HG02798 (cell line): ENCODE data around the gene NKG7.
A peak's percentile ranks its signal among the peaks of the same experiment; 100 is the strongest.

Experiments used
- ATAC-seq: cut with Tn5 transposase; IDR thresholded peaks from one replicate; pipeline ENCODE4 v1.9.1; 2021; ENCODE audit warnings: mild to moderate bottlenecking; ENCODE audit not compliant: unreplicated experiment, poor library complexity

The NKG7 gene

DNA sequence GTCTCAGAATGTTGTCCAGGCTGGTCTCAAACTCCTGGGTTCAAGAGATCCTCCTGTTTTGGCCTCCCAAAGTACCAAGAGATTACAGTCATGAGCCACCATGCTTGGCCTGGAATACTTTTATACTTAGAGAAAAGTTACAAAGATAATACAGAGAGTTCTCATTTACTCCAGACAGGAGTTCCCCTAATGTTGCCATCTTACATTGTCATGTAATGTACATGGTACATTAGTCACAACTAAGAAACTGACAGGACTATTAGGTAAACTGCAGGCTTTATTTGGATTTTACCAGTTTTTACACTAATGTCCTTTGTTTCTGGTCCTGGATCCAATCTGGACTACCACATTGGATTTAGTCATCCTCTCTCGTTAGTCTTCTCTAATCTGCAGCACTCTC lies 20.2 kb upstream of the NKG7 start:
- ATAC-seq: no peak

DNA sequence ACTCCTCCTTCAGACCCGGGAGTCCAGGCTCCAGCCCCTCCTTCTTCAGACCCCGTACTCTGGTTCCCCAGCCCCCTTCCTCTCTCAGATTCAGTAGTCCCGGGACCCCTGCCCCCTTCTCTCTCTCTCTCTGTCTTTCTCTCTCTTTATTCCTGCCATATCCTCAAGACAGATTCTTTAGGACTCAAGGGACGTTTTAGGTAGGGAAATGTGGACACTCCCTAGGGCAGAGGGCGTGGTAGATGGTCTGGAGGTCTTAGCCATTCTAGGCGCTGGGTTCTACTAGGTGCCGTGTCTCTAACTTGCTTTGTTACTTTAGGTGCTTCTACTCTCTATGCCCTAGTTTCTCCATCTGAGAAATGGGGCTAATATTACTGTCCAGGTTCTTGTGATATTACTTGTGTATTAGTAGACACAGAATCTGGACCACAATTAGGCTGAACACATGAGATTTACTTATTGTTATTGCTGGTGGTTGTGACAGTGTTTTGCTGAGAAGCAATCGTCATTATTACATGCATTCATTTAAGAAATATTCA lies 18.7 kb upstream of the NKG7 start:
- ATAC-seq: no peak

- ATAC-seq: no peak
These were observed 16.7 kb upstream of the NKG7 start for GRCh38 chr19:51389143-51389542.

DNA sequence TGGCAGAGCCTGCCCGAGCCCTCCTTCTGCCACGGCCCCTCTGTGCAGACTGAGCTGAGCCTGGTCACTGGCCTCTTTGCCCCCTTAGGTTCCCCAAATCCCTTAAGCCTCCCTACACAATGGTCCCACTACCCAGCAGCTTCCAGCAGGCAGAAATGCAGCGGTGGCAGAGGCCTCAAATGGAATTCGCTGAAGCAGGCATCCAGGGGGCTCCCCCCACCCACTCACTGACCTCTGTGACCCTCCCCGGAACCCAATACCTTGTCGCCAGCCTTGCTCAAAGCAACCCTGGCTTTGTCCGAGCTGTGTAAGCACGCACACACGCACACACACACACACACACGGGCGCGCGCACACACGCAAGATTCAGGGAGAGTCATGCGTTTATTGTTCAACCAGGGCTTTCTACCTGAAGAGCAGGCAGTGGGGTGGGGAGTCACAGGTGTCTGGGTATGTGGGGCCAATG lies 15.5 kb upstream of the NKG7 start, which contains the start of gene LIM2:
Gene LIM2 (minus strand): TSS at position 51 of the 466 bp plus-strand sequence. CDS start 531 bp downstream, outside the sequence.
- ATAC-seq: no peak

DNA sequence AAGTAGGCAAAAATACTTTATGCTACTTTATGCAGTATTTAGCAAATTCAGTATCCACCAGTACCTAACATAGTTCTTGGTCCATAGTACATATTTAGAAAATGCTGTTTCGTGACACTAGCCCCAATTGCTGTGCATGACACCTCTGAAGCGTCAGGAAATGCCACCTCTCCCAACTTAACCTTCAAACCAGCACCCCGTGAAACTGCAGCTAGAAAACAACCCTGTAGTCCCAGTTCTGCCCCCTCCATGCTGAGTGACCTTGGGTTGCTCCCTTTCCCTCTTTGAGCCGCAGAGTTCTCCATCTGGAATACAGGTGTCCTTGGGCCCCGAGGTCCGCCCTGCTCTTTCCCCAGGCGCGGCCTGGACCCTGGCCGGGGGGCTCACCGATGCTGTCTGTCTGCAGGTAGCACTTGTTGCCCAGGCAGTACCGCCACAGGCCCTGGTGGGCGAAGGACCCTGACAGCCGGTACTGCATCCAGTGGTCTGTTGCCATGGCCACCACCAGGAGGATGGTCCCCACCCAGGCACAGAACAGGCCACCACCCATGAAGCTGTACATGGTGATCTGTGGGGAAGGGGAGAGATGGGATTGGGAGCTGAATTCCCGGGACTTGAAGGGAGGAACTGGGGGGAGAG lies 14.5 kb upstream of the NKG7 start:
- no peak for ATAC-seq

- no peak for ATAC-seq
These were observed 9.6 kb upstream of the NKG7 start for GRCh38 chr19:51382004-51382403.

GRCh38 chr19:51380379-51380778 lies 7.9 kb upstream of the NKG7 start:
- ATAC-seq: no peak

DNA sequence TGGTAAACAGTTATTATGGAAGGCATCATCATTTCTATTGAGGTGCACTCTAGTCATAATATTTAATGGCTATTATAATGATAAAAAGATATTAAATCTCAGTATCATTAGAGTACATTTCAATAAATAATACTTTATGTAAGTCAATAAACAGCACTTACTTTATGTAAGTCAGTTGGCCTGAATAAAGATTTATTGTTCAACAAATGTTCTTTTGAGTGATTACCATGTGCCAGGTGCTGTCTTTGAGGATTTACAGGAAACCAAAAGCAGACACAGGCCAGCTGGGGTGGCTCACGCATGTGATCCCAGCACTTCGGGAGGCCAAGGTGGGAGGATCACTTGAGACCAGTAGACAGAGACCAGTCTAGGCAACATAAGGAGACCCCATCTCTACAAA lies 5.0 kb upstream of the NKG7 start:
- ATAC-seq: no peak

DNA sequence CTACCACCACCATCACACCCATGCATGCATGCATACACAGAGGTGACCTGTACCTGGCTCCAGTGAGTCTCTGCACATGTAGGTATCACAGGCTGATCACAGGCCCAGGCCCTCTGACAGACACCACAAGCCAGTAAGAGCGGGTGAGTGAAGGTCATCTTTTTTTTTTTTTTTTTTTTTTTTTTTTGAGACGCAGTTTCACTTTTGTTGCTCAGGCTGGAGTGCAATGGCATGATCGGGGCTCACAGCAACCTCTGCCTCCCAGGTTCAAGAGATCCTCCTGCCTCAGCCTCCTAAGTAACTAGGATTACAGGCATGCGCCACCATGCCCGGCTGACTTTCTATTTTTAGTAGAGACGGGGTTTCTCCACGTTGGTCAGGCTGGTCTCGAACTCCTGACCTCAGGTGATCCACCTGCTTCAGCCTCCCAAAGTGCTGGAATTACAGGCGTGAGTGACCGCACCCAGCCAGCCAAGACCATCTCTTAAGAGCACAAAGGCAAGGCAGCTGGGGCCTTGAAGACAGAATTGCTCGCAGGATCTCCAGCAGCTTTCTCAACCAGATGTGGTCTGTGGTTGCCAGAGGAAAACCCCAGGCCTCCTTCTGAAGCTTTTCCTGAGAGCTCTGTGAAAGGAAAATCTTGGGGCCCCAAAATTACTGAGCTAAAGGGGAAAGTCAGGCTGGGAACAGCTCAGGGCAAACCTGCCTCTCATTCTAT lies 3.2 kb upstream of the NKG7 start:
- ATAC-seq: no peak

DNA sequence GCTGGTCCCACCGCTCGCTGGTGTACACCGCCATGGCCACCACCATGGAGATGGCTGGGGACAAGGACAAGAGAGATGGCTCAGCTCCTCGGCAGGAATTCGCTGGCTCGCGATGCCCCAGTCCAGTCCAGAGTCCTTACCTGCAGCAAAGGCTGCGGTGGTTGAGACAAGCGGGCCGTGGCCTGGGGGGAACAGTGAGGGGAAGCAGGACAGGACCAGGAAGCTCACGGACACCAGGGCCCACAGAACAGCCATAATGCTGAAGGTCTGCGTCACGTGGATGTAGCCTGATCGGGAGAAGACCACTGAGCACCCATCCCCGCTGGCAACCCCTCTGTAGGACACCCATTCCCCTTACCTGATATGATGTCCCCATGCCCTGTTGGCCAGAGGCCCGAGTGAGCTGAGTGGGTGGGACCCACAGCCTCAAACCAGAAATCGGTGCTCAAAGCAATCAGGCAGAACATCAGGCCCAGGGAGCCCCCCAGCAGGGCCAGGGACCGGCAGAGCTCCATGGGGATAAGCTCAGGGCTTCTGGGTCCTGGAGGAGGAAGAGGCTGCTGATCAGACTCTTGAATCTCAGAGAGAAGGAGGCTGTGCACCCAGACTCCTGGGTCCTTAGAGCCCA lies 319 bp downstream of the NKG7 start:
- ATAC-seq: no peak

- ATAC-seq: no peak
These were observed 1.2 kb downstream of the NKG7 start for GRCh38 chr19:51371186-51371690.

DNA sequence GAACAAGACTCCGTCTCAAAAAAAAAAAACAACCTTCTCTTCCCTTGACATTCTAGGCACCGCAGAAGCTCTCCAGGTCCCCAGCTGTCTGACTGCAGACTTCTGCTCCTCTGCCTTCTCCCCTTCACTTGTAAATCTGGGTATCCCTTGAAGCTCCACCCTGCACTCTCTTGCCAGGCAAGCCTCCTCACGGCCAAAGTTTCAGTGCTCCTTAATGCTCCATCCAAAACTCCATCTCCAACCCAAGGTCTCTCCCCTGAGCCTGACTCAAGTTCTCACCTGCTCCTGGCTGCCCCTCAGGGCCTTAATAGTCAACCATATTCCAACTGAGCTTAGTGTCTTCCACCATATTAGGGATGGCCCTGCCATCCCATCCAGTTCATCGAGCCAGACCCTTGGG lies 2.2 kb downstream of the NKG7 start:
- no peak for ATAC-seq

DNA sequence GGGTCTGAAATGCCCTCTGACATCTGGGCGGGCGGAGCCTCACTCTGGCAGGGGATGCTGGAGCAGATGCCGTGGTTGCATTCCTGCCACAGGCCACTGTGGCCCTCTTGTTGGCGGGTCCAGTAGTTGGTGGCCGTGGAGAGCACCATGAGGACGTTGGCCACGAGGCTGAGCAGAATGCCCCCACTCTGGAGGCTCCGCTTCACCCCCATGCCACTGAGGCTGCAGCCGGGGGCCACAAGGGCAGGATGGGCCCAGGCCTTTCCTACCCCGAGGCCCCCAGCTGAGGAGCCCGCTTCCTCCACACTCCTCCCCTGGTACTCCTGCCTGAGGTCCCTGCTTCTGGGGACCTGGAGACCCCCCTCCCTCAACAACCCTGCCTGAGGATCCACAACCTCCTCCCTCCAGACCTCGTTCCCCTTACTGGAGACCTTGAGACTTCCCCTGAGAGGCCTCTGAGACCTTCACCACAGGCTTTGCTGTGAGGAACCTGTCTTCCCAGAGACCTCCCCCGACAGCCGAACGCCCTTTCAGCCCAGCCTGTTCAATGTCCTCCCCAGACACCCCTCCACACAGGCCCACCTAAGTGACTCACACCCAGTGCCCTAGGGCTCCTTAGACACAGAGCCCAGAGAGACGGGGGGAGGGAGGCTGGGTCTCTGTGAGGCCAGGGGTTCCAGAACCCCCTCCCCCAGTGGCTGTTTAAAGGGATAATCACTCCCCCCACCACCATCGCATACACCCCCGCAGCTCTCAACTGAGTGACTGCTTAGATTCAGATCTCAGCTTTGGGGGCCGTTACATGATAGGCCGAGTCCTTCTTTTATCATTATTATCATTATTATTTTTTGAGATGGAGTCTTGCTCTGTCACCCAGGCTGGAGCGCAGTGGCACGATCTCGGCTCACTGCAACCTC lies 3.8 kb downstream of the NKG7 start, which contains the start of gene CLDND2:
Gene CLDND2 (minus strand): TSS at position 638 of the 917 bp plus-strand sequence. CDS start 426 bp downstream, at position 212.
- no peak for ATAC-seq

- peak; percentile 81 for ATAC-seq
These were observed 4.7 kb downstream of the NKG7 start for GRCh38 chr19:51367565-51368365.

- ATAC-seq: no peak
These were observed 5.2 kb downstream of the NKG7 start for GRCh38 chr19:51367255-51367564.

GRCh38 chr19:51366389-51367254 lies 5.8 kb downstream of the NKG7 start:
- peak; percentile 63 for ATAC-seq

GRCh38 chr19:51365965-51366388 lies 6.5 kb downstream of the NKG7 start, which contains the start of gene ETFB:
ETFB (minus strand) TSS chr19:51366388; CDS start chr19:51366326, 62 bp downstream.
- ATAC-seq: no peak
